ENCODE measurements around the gene HSPA12B. TPM values are rescaled to one million over a fixed set of nuclear protein-coding genes. Genes with fewer than 3 reads are reported as not detected.

The HSPA12B gene
- polyA plus RNA-seq, 1 of the 3 experiments (the other 2 are of a cell fraction): 0.46 TPM

DNA sequence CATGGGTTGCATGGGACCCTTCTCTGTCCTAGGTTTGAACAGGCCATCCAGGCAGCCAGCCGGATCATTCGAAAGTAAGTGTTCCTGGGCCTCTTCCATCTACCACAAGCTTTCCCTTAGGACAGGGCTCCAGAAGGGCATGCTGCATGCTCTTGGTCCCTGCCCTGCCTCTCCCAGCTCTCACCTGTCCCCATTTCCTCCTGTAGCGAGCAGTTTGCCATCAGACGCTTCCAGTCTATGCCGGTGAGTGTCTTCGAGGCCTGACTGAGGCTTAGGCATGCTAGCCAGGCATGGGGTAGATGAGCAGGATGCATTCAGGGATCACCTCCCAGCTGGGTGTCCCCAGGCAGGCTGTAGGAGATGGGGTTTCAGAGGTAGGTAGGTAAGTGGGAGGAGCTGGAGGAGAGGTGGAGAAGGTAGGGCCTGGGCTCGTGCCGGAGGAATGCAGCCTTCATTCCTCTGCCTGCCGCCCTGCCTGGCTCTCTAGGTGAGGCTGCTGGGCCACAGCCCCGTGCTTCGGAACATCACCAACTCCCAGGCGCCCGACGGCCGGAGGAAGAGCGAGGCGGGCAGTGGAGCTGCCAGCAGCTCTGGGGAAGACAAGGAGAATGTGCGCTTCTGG, 67.9 kb downstream of the HSPA12B start:
- Histone ChIP-seq H3K27ac (ENCODE audit: low read depth in 2 of 2, low read length in 1 of 2) (peak overlapping the region in 1 of 2 experiments; percentile 65; a peak in 2 of 4 replicates), H2AFZ (ENCODE audit: low read depth) (no peak overlapping the region), H4K20me1 (ENCODE audit: insufficient read depth) (no peaks in the 10 kb centered on the region), H3F3A (replicated peaks; ENCODE audit: insufficient read depth) (peaks cover 8% of the 10 kb centered on the region), H3K4me1 (ENCODE audit: control insufficient read depth in 1 of 2, insufficient read depth in 2 of 2, low read depth in 1 of 2, low read length in 1 of 2) (peaks cover 17 to 41% of the 10 kb centered on the region in 2 experiments; a peak in 3 of 4 replicates), H3K9me2 (no peaks in the 10 kb centered on the region), H3K36me3 (replicated peaks in 1 of 2; ENCODE audit: control insufficient read depth in 1 of 2, insufficient read depth in 2 of 2, low read length in 1 of 2) (peaks cover 26 to 48% of the 10 kb centered on the region in 2 experiments), H3K9me3 (no peaks in the 10 kb centered on the region), H3K4me2 (no peak overlapping the region), H3K79me2 (ENCODE audit: insufficient read depth) (peaks cover 49% of the 10 kb centered on the region), H3K9ac (no peak overlapping the region), H3K4me3 (ENCODE audit: low read depth in 2 of 2, low read length in 1 of 2) (no peak overlapping the region), H3K27me3 (ENCODE audit: insufficient read depth) (no peaks in the 10 kb centered on the region)
- POLR2A ChIA-PET: interaction anchor here (0.5 to 1.1 kb wide), 2 partner anchors 10 to 145 kb away, joined by 3 read pairs; no protein-coding TSS in a partner anchor
- CTCF ChIA-PET: interaction anchor here (1.1 to 3.0 kb wide), 4 partner anchors 8 to 124 kb away, joined by 3 to 23 read pairs (median 4); partner anchors contain the start of genes AP5S1 and SPEF1
- 98% methylated on average over 17 of the region's 18 CpGs for WGBS (ENCODE audit: low lambda C conversion rate)
- no peak for TF ChIP-seq RAD21 (IDR thresholded peaks at IDR 0.05; ENCODE audit: low read length)
- TF ChIP-seq FOXM1 (IDR thresholded peaks at IDR 0.05; ENCODE audit: low read depth): no peak
- TF ChIP-seq JUND (IDR thresholded peaks at IDR 0.05): no peak
- TF ChIP-seq, protein P1, sequence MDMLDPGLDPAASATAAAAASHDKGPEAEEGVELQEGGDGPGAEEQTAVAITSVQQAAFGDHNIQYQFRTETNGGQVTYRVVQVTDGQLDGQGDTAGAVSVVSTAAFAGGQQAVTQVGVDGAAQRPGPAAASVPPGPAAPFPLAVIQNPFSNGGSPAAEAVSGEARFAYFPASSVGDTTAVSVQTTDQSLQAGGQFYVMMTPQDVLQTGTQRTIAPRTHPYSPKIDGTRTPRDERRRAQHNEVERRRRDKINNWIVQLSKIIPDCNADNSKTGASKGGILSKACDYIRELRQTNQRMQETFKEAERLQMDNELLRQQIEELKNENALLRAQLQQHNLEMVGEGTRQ (IDR thresholded peaks at IDR 0.05; ENCODE audit: borderline replicate concordance, low read depth, low read length): no peak
- TF ChIP-seq CHD2 (IDR thresholded peaks at IDR 0.05; ENCODE audit: low read length, partially characterized antibody): no peak
- TF ChIP-seq TAF1 (IDR thresholded peaks at IDR 0.05; ENCODE audit: borderline replicate concordance, low read depth, low read length): no peak
- no peak for TF ChIP-seq SIN3A (IDR thresholded peaks at IDR 0.05; ENCODE audit: borderline replicate concordance, low read depth, low read length)
- TF ChIP-seq EZH2phosphoT487 (IDR thresholded peaks at IDR 0.05; ENCODE audit: borderline replicate concordance, low read depth): no peak
- TF ChIP-seq, protein P2, sequence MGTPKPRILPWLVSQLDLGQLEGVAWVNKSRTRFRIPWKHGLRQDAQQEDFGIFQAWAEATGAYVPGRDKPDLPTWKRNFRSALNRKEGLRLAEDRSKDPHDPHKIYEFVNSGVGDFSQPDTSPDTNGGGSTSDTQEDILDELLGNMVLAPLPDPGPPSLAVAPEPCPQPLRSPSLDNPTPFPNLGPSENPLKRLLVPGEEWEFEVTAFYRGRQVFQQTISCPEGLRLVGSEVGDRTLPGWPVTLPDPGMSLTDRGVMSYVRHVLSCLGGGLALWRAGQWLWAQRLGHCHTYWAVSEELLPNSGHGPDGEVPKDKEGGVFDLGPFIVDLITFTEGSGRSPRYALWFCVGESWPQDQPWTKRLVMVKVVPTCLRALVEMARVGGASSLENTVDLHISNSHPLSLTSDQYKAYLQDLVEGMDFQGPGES (IDR thresholded peaks at IDR 0.05; ENCODE audit: low read depth, low read length): no peak
- no peak for TF ChIP-seq GATA2 (CRISPR knock-in tag; IDR thresholded peaks at IDR 0.05)
- TF ChIP-seq, protein P3, sequence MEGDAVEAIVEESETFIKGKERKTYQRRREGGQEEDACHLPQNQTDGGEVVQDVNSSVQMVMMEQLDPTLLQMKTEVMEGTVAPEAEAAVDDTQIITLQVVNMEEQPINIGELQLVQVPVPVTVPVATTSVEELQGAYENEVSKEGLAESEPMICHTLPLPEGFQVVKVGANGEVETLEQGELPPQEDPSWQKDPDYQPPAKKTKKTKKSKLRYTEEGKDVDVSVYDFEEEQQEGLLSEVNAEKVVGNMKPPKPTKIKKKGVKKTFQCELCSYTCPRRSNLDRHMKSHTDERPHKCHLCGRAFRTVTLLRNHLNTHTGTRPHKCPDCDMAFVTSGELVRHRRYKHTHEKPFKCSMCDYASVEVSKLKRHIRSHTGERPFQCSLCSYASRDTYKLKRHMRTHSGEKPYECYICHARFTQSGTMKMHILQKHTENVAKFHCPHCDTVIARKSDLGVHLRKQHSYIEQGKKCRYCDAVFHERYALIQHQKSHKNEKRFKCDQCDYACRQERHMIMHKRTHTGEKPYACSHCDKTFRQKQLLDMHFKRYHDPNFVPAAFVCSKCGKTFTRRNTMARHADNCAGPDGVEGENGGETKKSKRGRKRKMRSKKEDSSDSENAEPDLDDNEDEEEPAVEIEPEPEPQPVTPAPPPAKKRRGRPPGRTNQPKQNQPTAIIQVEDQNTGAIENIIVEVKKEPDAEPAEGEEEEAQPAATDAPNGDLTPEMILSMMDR (IDR thresholded peaks at IDR 0.05): no peak
- DNase-seq: no peak

DNA sequence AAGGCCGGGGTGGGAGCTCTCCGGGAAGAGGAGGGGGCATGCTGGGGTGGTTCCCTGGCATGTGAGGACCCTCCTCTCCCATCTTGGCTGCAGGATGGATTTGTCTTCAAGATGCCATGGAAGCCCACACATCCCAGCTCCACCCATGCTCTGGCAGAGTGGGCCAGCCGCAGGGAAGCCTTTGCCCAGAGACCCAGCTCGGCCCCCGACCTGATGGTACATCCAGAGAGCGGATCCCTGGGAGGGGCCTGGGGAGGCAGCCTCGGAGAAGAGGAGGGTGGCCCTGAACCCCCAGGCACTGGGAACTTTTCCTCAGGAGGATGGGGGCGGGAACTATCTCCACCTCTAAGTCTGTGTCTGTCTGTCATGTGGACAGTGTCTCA, 68.4 kb downstream of the HSPA12B start:
- Histone ChIP-seq H3K27me3 (ENCODE audit: insufficient read depth) (no peaks in the 10 kb centered on the region), H4K20me1 (ENCODE audit: insufficient read depth) (no peaks in the 10 kb centered on the region), H3K4me3 (ENCODE audit: low read depth in 2 of 2, low read length in 1 of 2) (no peak overlapping the region), H2AFZ (ENCODE audit: low read depth) (no peak overlapping the region), H3F3A (replicated peaks; ENCODE audit: insufficient read depth) (peaks cover 12% of the 10 kb centered on the region), H3K27ac (ENCODE audit: low read depth in 2 of 2, low read length in 1 of 2) (peak overlapping the region in 1 of 2 experiments; percentile 65; a peak in 1 of 4 replicates), H3K4me2 (no peak overlapping the region), H3K9ac (no peak overlapping the region), H3K4me1 (ENCODE audit: control insufficient read depth in 1 of 2, insufficient read depth in 2 of 2, low read depth in 1 of 2, low read length in 1 of 2) (peaks cover 20 to 41% of the 10 kb centered on the region in 2 experiments), H3K79me2 (ENCODE audit: insufficient read depth) (peaks cover 47% of the 10 kb centered on the region), H3K9me3 (no peaks in the 10 kb centered on the region), H3K9me2 (no peaks in the 10 kb centered on the region), H3K36me3 (replicated peaks in 1 of 2; ENCODE audit: control insufficient read depth in 1 of 2, insufficient read depth in 2 of 2, low read length in 1 of 2) (peaks cover 26 to 48% of the 10 kb centered on the region in 2 experiments)
- TF ChIP-seq FOSL2 (IDR thresholded peaks at IDR 0.05; ENCODE audit: borderline replicate concordance, low read depth): no peak
- DNase-seq: no peak
- POLR2A ChIA-PET: interaction anchor here (1.1 kb wide), 1 partner anchor 10 kb away, joined by 3 read pairs; no protein-coding TSS in a partner anchor
- CTCF ChIA-PET: interaction anchor here (1.7 to 3.0 kb wide), 2 partner anchors 18 to 19 kb away, joined by 3 to 23 read pairs; partner anchors contain the start of genes AP5S1 and SPEF1
- 86% methylated on average over 4 of the region's 8 CpGs for WGBS (ENCODE audit: low lambda C conversion rate)
